PFSK-1 (cell line): Measurements from ENCODE around the gene MICU1.

Source experiments
- FOXP2 ChIP-seq: optimal IDR thresholded peaks from 2 replicates; pipeline ENCODE3; 2011; ENCODE audit warnings: borderline replicate concordance, control low read depth, inconsistent platforms; ENCODE audit not compliant: insufficient read depth; ENCODE audit errors: extremely low read length, extremely low read depth
- POLR2AphosphoS5 ChIP-seq: IDR thresholded peaks from 2 replicates; pipeline ENCODE4 v1.6.1; 2012; ENCODE audit warnings: low read depth, mild to moderate bottlenecking, control low read depth, low read length, moderate library complexity
- REST ChIP-seq, 2 experiments: IDR thresholded peaks; 2 replicates each; pipeline versions ENCODE4 v1.6.1 to v1.8.0; 2011 to 2012; ENCODE audit warnings: low read depth in 2 of 2, low read length in 2 of 2, control low read depth in 1 of 2, inconsistent platforms in 1 of 2, mild to moderate bottlenecking in 1 of 2, moderate library complexity in 1 of 2; ENCODE audit not compliant: insufficient read depth in 1 of 2
- SIN3A ChIP-seq: IDR thresholded peaks from 2 replicates; pipeline ENCODE4 v1.6.1; 2012; ENCODE audit warnings: mild to moderate bottlenecking, low read length, moderate library complexity, borderline replicate concordance; ENCODE audit not compliant: insufficient read depth
- TAF1 ChIP-seq: IDR thresholded peaks from 2 replicates; pipeline ENCODE4 v1.6.1; 2012; ENCODE audit warnings: low read length, control low read depth, borderline replicate concordance; ENCODE audit not compliant: insufficient read depth

GRCh38 chr10:72515455-72515854 is 110.4 kb downstream of the MICU1 start:
- TF ChIP-seq TAF1 (no peak), POLR2AphosphoS5 (no peak), REST (IDR thresholded peaks at IDR 0.05; ENCODE audit: insufficient read depth in 1 of 2, low read depth in 2 of 2, low read length in 2 of 2) (no peak), SIN3A (no peak), FOXP2 (no peak)
